Measurements from ENCODE around the gene MAT2A. TPM values are rescaled to one million over a fixed set of nuclear protein-coding genes. Genes with fewer than 3 reads are reported as not detected.

MAT2A gene
- total RNA-seq = 157 TPM

GRCh38 chr2:85538507-85539360 lies at the start of gene MAT2A:
Gene MAT2A (plus strand): TSS chr2:85539168. CDS start chr2:85539288, 120 bp downstream.

GRCh38 chr2:85561280-85562212 lies 22.6 kb downstream of the MAT2A start, which contains the start of gene GGCX:
Gene GGCX (minus strand): TSS chr2:85561493. CDS start chr2:85561428, 65 bp downstream.

DNA sequence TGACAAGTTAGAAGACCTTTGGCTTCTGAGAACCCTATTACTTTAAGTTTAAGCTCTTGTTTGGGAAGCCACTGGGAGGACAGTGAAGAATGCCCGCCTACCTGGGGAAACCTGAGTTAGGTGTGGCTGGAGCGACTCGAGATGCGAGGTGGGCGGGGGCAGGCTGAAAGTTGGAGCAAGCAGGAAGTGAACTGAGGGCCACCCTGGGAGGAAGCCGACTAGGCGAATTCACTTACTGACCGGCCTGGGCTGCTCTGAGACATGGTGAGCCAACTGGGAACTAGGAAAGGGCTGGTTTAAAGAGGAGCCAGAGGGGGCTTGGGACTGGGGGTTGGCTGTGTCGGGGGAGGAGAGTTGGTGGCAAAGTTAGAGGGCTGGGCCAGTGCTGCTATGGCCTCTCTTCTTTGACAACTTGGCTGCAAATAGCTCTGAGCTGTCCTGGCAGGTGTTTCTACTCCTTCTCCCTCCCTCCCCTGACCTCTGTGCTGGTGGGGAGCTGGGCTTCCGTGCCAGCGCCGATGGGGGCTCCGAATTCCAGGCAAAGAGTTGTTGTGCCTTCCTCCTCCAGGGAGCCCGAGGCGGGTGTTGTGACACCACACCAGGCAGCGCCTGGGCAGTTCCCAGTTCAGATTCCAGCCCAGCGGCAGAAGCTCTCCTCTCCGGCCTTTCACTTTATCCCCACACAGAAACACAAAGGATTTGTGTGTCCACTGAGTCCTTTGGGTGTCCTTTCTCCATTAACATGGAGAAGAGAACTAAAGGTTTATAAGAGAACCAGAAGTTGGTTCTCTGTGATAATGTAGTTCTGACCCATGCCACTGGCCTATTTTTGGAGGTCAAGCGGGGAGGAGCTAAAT lies 38.6 kb downstream of the MAT2A start, which contains the start of gene VAMP8:
TSS of gene VAMP8 (plus strand) at position 201 of the 857 bp plus-strand sequence. CDS start at position 262, 61 bp downstream.

GRCh38 chr2:85584354-85584856 lies 45.4 kb downstream of the MAT2A start, which contains the start of gene VAMP5:
Gene VAMP5 (plus strand): TSS chr2:85584431. CDS start chr2:85584491, 60 bp downstream.

Small RNA genes lying within 50 kb of the gene (small RNA-seq; reads per million reads assigned to genes)
- not detected for gene RN7SL126P (ENCODE audit: low replicate concordance)

Other genes starting within 250 kb of the MAT2A start
- 57.0 TPM for gene TGOLN2, start 211.2 kb upstream of the MAT2A start, total RNA-seq
- 14.4 TPM for gene RETSAT, start 184.6 kb upstream of the MAT2A start, total RNA-seq
- 26.9 TPM for gene ELMOD3, start 184.4 kb upstream of the MAT2A start, total RNA-seq
- 11.0 TPM for gene CAPG, start 128.8 kb upstream of the MAT2A start, total RNA-seq
- 0.94 TPM for gene SH2D6, start 120.5 kb upstream of the MAT2A start, total RNA-seq
- 55.1 TPM for gene GGCX, start 22.3 kb downstream of the MAT2A start, total RNA-seq
- 0.94 TPM for gene VAMP8, start 38.4 kb downstream of the MAT2A start, total RNA-seq
- not detected for gene VAMP5, start 45.3 kb downstream of the MAT2A start, total RNA-seq
- gene RNF181, start 56.6 kb downstream of the MAT2A start, total RNA-seq = 46.0 TPM
- 6.6 TPM for gene TMEM150A, start 63.5 kb downstream of the MAT2A start, total RNA-seq
- gene C2orf68, start 72.9 kb downstream of the MAT2A start, total RNA-seq = 35.4 TPM
- gene USP39, start 77.0 kb downstream of the MAT2A start, total RNA-seq = 45.1 TPM
- gene SFTPB, start 129.0 kb downstream of the MAT2A start, total RNA-seq = not detected
- 0.31 TPM for gene GNLY, start 155.2 kb downstream of the MAT2A start, total RNA-seq
- gene ATOH8, start 214.8 kb downstream of the MAT2A start, total RNA-seq = 3.1 TPM